ENCODE results near the gene TMEM52B.

DNA sequence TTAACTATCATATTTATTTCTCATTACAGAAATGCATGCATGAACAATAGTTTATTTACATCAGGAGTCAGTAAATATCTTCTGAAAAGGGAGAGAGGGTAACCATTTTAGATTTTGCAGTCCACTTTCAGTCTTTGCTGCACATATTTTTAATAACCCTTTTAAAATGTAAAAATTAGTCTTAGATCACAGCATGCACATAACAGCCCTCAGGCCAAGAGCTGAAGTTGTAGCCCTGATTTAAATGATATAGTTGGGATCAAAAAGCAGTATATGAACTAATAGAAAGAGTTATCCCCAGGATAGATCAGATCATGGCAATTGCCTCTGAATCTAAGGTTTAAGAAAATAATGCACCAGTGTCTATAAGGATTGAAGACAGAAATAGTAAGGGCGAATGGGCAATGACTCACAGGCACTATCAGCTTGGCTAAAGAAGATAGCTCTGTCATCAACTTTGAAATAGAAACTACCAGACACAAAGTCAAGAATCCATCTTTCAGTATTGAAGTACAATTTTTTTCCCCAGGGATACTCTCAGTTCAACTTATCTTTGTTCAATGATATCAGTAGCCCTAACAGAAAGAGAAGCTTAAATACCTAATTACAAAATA lies 35.7 kb upstream of the TMEM52B start:
- TF ChIP-seq, protein P1, sequence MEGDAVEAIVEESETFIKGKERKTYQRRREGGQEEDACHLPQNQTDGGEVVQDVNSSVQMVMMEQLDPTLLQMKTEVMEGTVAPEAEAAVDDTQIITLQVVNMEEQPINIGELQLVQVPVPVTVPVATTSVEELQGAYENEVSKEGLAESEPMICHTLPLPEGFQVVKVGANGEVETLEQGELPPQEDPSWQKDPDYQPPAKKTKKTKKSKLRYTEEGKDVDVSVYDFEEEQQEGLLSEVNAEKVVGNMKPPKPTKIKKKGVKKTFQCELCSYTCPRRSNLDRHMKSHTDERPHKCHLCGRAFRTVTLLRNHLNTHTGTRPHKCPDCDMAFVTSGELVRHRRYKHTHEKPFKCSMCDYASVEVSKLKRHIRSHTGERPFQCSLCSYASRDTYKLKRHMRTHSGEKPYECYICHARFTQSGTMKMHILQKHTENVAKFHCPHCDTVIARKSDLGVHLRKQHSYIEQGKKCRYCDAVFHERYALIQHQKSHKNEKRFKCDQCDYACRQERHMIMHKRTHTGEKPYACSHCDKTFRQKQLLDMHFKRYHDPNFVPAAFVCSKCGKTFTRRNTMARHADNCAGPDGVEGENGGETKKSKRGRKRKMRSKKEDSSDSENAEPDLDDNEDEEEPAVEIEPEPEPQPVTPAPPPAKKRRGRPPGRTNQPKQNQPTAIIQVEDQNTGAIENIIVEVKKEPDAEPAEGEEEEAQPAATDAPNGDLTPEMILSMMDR (IDR thresholded peaks at IDR 0.05) = no peak
- TF ChIP-seq POLR2A (IDR thresholded peaks at IDR 0.05) = no peak

Data from esophagus squamous epithelium (tissue), 4 donors.